A549 (cell line): Measurements from ENCODE around the gene GSTA4.

Experiments
- BCL3 ChIP-seq: fragments of >200 bp; sonication (Bioruptor Twin); formaldehyde crosslinking; IDR thresholded peaks from 3 replicates; pipeline ENCODE4 v1.6.1; 2016
- CEBPB ChIP-seq, 2 experiments: fragments of >200 bp in 1 of 2; sonication (Bioruptor Twin) in 1 of 2; formaldehyde crosslinking in 1 of 2; IDR thresholded peaks; 2 replicates each; pipeline ENCODE4 v1.6.1; 2012 to 2016
- CHD4 ChIP-seq: fragments of 200-600 bp; sonication (generic); IDR thresholded peaks from 2 replicates; pipeline ENCODE4 v1.6.1; 2016; ENCODE audit warnings: antibody characterized with exemption, mild to moderate bottlenecking, borderline replicate concordance
- CTCF ChIP-seq: fragments of >200 bp; sonication (Bioruptor Twin); formaldehyde crosslinking; IDR thresholded peaks from 3 replicates; pipeline ENCODE4 v1.5.1; 2016
- ELK1 ChIP-seq: fragments of 150-350 bp; IDR thresholded peaks from 2 replicates; pipeline ENCODE4 v1.6.1; 2014; ENCODE audit warnings: low read depth, mild to moderate bottlenecking, low read length
- EP300 ChIP-seq, 2 experiments: fragments of >200 bp; sonication (Bioruptor Twin); formaldehyde crosslinking; IDR thresholded peaks; 2 replicates in 1 of 2; 3 replicates in 1 of 2; pipeline ENCODE4 v1.6.1; 2016 to 2017
- HOXA7 ChIP-seq: fragments of 250-450 bp; sonication (Bioruptor Pico); IDR thresholded peaks from 2 replicates; pipeline ENCODE4 v1.5.0; 2020; ENCODE audit warnings: mild to moderate bottlenecking, moderate library complexity
- JUNB ChIP-seq: fragments of >200 bp; sonication (Bioruptor Twin); formaldehyde crosslinking; IDR thresholded peaks from 2 replicates; pipeline ENCODE4 v1.6.1; 2016
- KDM1A ChIP-seq: fragments of 200-600 bp; sonication (generic); IDR thresholded peaks from 2 replicates; pipeline ENCODE4 v1.6.1; 2016; ENCODE audit warnings: low read depth, mild to moderate bottlenecking
- MAZ ChIP-seq: fragments of 150-350 bp; IDR thresholded peaks from 2 replicates; pipeline ENCODE4 v1.6.1; 2014; ENCODE audit warnings: antibody characterized with exemption, low read depth, low read length, borderline replicate concordance
- PBX3 ChIP-seq: IDR thresholded peaks from 2 replicates; pipeline ENCODE4 v1.6.1; 2012
- POLR2A ChIP-seq: IDR thresholded peaks from 2 replicates; pipeline ENCODE4 v1.6.1; 2012; ENCODE audit warnings: mild to moderate bottlenecking, low read length
- TF ChIP-seq, protein P1 (sequence below): fragments of 250-450 bp; sonication (Bioruptor Pico); IDR thresholded peaks from 2 replicates; pipeline ENCODE4 v1.5.0; 2021; ENCODE audit warnings: mild to moderate bottlenecking, moderate library complexity, borderline replicate concordance

GRCh38 chr6:53031281-53031680, 36.2 kb upstream of the GSTA4 start:
- TF ChIP-seq CHD4 (no peak), MAZ (no peak), CTCF (no peak), EP300 (IDR thresholded peaks at IDR 0.05) (no peak), ELK1 (no peak), PBX3 (no peak), CEBPB (IDR thresholded peaks at IDR 0.05) (no peak), JUNB (no peak), BCL3 (no peak), HOXA7 (no peak), POLR2A (no peak), KDM1A (no peak)
- TF ChIP-seq, protein P1, sequence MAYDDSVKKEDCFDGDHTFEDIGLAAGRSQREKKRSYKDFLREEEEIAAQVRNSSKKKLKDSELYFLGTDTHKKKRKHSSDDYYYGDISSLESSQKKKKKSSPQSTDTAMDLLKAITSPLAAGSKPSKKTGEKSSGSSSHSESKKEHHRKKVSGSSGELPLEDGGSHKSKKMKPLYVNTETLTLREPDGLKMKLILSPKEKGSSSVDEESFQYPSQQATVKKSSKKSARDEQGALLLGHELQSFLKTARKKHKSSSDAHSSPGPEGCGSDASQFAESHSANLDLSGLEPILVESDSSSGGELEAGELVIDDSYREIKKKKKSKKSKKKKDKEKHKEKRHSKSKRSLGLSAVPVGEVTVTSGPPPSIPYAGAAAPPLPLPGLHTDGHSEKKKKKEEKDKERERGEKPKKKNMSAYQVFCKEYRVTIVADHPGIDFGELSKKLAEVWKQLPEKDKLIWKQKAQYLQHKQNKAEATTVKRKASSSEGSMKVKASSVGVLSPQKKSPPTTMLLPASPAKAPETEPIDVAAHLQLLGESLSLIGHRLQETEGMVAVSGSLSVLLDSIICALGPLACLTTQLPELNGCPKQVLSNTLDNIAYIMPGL (CRISPR knock-in tag), result no peak
